GM21529 (cell line): ENCODE measurements around the gene RHOF.
"Not testable (repeated sequence)": the region's sequence is repeated elsewhere in the genome, so short reads cannot be mapped to it uniquely, and the experiment has no call there.

Experiments
- ATAC-seq: cut with Tn5 transposase; IDR thresholded peaks from one replicate; pipeline ENCODE4 v1.9.1; 2021; ENCODE audit not compliant: unreplicated experiment

Gene RHOF

GRCh38 chr12:121750507-121750955 is 43.0 kb downstream of the RHOF start:
- no peak for ATAC-seq

- ATAC-seq = no peak
Observed at GRCh38 chr12:121749267-121749666, 44.2 kb downstream of the RHOF start.

GRCh38 chr12:121748571-121749265 is 44.8 kb downstream of the RHOF start:
- no peak for ATAC-seq

DNA sequence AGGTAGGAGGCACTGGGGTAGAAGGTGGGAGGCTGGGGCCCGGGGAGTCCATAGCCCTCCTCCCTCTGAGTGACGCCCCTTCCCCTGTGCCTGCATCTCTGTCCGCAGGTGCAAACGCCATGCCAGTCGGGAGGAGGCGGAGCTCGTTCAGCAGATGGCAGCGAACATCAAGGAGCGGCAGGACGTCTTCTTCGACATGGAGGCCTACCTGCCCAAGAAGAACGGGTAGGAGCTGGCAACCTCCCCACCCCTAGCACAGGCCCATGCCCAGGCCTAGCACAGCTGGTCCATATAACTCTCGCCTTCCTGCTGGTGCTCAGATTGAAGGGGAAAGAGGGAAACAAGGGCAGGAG is 45.3 kb downstream of the RHOF start:
- no peak for ATAC-seq

GRCh38 chr12:121745545-121745944 is 47.9 kb downstream of the RHOF start:
- ATAC-seq = not testable (repeated sequence)

- ATAC-seq = no peak
Observed at GRCh38 chr12:121741743-121742142, 51.7 kb downstream of the RHOF start.

DNA sequence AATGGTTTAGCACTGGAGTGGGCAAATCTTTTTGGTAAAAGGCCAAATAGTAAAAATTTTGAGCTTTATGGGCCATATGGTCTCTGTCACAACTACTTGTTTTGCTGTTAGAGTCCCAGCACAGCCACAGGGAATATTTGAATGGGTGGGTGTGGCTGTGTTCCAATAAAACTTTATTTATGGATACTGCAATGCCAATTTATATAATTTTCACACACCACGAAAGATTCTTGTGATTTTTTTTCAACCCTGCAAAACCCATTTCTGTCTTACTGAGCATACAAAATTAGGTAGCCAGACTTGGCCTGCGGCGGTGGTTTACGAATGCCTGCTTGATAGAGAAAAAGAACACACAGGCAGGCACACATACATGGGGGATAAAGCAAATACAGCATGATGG is 52.6 kb downstream of the RHOF start:
- ATAC-seq = no peak

DNA sequence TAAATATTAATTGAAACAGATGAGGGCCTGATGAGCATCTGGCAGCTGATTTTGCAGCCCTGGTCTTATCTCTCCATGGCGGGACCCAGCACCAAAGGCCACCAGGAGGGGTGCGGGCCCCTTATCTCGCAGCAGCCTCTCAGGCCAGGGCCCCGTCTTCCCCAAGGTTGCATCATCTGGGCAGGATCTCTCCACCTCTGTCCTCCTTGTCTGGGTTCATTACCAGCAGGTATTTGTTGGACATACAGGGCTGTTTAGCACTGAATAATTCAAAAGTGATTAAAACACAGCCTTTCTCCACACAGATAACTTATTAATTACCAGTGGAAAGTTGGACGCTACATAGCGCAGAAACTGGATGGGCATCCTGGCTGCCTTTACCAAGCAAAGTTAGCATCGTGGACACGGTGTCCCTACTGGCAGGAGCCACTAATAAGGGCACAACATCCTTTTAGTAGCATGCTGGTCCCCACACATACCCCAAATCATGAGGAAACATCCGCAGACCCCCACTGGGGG is 55.1 kb downstream of the RHOF start:
- ATAC-seq = no peak

DNA sequence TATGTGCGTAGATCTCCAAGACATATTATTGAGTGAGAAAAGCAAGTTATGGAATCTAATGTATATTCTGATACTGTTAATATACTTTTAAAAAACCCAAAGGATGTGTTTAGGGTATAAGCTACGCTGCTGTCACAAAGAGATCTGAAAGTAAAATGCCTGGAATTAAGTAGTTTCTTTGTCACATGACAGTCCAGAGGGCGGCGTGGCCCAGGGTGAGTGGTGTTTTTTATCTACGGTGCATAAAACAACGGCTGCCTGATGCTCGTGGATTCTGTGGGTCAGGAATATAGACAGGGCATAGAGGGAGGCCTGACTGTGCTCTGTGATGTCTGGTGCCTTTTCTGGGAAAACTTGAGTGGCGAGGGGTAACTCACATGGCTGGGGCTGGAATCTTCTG is 59.6 kb downstream of the RHOF start:
- no peak for ATAC-seq

DNA sequence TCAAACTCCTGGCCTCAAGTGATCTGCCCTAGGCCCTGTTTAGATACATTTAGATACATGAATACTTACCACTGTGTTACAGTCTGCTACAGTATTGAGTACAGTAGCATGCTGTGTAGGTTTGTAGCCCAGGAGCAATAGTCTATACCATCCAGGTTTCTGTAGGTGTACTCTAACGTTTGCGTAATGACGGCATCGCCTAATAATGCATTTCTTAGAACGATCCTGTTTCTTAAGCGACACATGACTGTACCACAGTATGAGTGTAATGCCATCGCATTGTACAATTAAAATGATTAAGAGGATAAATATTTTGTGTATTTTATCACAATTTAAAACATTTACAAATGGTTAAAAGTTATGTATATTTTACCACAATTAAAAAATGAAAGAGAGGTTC is 62.0 kb downstream of the RHOF start:
- no peak for ATAC-seq

DNA sequence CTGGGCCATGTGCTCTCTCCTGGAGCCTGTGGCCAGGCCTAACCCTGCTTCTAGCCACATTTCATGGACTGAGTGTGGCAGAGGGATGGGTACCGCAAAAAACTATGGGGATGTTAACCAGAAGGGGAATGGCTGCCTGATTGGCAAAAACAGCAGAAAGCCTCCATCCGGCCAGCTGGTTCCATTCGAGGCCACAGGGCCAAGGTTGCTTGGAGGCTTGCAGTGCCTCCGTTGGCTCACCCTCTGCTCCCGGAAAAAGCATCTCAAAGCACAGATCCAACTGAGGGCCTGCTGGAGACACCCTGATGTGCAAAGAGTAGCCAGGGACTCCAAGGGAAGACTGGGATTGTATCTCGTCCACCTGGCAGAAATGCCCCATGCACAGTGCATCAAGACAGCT is 64.5 kb downstream of the RHOF start:
- no peak for ATAC-seq
